BLaER1 treated with 17β-estradiol and CSF1 and Interleukin-3, amounts not matched to agents 10 nM and 100 nM (cell line): ENCODE data around the gene TEK.
A peak's percentile ranks its signal among the peaks of the same experiment; 100 is the strongest.

Experiments
- H3K27ac ChIP-seq, 11 experiments: shearing (Covaris generic); formaldehyde crosslinking; 2 replicates each; pipeline ENCODE4 v1.8.1; 2022
- H3K27me3 ChIP-seq, 11 experiments: shearing (Covaris generic); formaldehyde crosslinking; 2 replicates each; pipeline ENCODE4 v1.8.1; 2022
- H3K36me3 ChIP-seq, 11 experiments: shearing (Covaris generic); formaldehyde crosslinking; 2 replicates each; pipeline ENCODE4 v1.8.1; 2022
- H3K4me1 ChIP-seq, 10 experiments: shearing (Covaris generic); formaldehyde crosslinking; 2 replicates each; pipeline ENCODE4 v1.8.1; 2022
- H3K4me2 ChIP-seq, 11 experiments: shearing (Covaris generic); formaldehyde crosslinking; 2 replicates each; pipeline ENCODE4 v1.8.1; 2022
- H3K4me3 ChIP-seq, 10 experiments: shearing (Covaris generic); formaldehyde crosslinking; 2 replicates each; pipeline ENCODE4 v1.8.1; 2022
- H3K9ac ChIP-seq, 11 experiments: shearing (Covaris generic); formaldehyde crosslinking; 2 replicates each; pipeline ENCODE4 v1.8.1; 2022
- H3K9me3 ChIP-seq, 11 experiments: shearing (Covaris generic); formaldehyde crosslinking; replicated peaks in 1 of 11; 2 replicates each; pipeline ENCODE4 v1.8.1; 2022
- H4K20me1 ChIP-seq, 11 experiments: shearing (Covaris generic); formaldehyde crosslinking; 2 replicates each; pipeline ENCODE4 v1.8.1; 2022
- Cebpa-rat ChIP-seq, 11 experiments: shearing (Covaris generic); IDR thresholded peaks; 2 replicates each; pipeline ENCODE4 v1.8.1; 2022

Gene TEK

DNA sequence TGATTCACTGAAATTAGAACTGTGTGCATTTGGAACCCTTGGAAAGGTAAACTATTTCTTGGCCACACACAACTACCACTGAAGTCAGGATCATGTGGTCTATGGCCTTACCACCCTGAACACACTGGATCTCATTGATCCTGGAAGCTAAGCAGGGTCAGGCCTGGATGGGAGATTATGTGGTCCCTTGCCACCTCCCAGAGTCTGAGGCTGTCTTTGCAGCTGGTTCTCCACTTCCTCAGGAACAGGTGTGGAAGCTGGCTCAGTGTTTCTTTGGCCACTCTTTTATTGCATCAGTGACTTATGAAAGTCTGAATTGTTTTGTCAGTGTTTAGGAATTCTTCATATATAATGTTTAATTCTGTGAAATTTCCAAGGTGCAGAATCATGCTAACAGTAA lies 89.2 kb downstream of the TEK start:
- H4K20me1 ChIP-seq, result no peaks in the 10 kb centered on the region
- no peak overlapping the region for H3K4me3 ChIP-seq
- no peaks in the 10 kb centered on the region for H3K27me3 ChIP-seq
- TF ChIP-seq Cebpa-rat (IDR thresholded peaks at IDR 0.05), result no peak
- no peaks in the 10 kb centered on the region for H3K9me3 ChIP-seq
- no peak overlapping the region for H3K27ac ChIP-seq
- H3K4me2 ChIP-seq, result no peak overlapping the region
- H3K36me3 ChIP-seq, result no peaks in the 10 kb centered on the region
- H3K9ac ChIP-seq, result no peak overlapping the region
- H3K4me1 ChIP-seq, result peaks cover 0 to 28% (median 3%) of the 10 kb centered on the region in 10 experiments; a peak in 10 of 20 replicates

- Histone ChIP-seq H4K20me1 (no peaks in the 10 kb centered on the region), H3K36me3 (no peaks in the 10 kb centered on the region), H3K27ac (no peak overlapping the region), H3K27me3 (no peaks in the 10 kb centered on the region), H3K9ac (no peak overlapping the region), H3K4me1 (no peaks in the 10 kb centered on the region), H3K4me2 (no peak overlapping the region), H3K9me3 (no peaks in the 10 kb centered on the region), H3K4me3 (no peak overlapping the region)
- TF ChIP-seq Cebpa-rat (IDR thresholded peaks at IDR 0.05), result no peak
Observed at GRCh38 chr9:27202056-27202455, 93.0 kb downstream of the TEK start.

- Histone ChIP-seq H3K9ac (no peak overlapping the region), H4K20me1 (no peaks in the 10 kb centered on the region), H3K27me3 (no peaks in the 10 kb centered on the region), H3K4me2 (no peak overlapping the region), H3K9me3 (no peaks in the 10 kb centered on the region), H3K36me3 (no peaks in the 10 kb centered on the region), H3K27ac (no peak overlapping the region), H3K4me3 (no peak overlapping the region), H3K4me1 (no peaks in the 10 kb centered on the region)
- TF ChIP-seq Cebpa-rat (IDR thresholded peaks at IDR 0.05), result no peak
Observed at GRCh38 chr9:27203783-27204182, 94.8 kb downstream of the TEK start.

DNA sequence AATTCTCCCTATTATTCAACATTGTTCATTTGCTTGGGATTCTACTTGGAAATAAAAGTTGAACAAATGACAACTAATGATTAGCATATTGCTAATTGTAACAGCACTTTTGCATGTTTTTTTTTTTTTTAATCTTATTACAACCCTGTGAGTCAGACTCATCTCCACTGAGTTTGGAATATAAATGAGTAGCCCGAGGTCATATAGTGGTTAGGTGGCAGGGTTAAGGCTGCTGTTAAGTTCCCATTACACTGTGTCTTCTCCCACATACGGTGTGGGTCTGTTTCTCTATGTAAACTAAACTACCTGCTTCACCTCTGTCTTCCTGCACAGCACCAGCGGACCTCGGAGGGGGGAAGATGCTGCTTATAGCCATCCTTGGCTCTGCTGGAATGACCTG lies 95.6 kb downstream of the TEK start:
- Histone ChIP-seq H3K4me2 (no peak overlapping the region), H3K4me3 (no peak overlapping the region), H3K4me1 (no peaks in the 10 kb centered on the region), H4K20me1 (no peaks in the 10 kb centered on the region), H3K27me3 (no peaks in the 10 kb centered on the region), H3K9ac (no peak overlapping the region), H3K36me3 (no peaks in the 10 kb centered on the region), H3K9me3 (no peaks in the 10 kb centered on the region), H3K27ac (no peak overlapping the region)
- no peak for TF ChIP-seq Cebpa-rat (IDR thresholded peaks at IDR 0.05)

- Histone ChIP-seq H4K20me1 (no peaks in the 10 kb centered on the region), H3K36me3 (no peaks in the 10 kb centered on the region), H3K27me3 (no peaks in the 10 kb centered on the region), H3K4me1 (peaks cover 0 to 3% (median 0%) of the 10 kb centered on the region in 10 experiments; a peak in 2 of 20 replicates), H3K4me3 (no peak overlapping the region), H3K9ac (no peak overlapping the region), H3K4me2 (no peak overlapping the region), H3K27ac (no peak overlapping the region), H3K9me3 (no peaks in the 10 kb centered on the region)
- TF ChIP-seq Cebpa-rat (IDR thresholded peaks at IDR 0.05), result no peak
Observed at GRCh38 chr9:27205198-27205597, 96.2 kb downstream of the TEK start.

DNA sequence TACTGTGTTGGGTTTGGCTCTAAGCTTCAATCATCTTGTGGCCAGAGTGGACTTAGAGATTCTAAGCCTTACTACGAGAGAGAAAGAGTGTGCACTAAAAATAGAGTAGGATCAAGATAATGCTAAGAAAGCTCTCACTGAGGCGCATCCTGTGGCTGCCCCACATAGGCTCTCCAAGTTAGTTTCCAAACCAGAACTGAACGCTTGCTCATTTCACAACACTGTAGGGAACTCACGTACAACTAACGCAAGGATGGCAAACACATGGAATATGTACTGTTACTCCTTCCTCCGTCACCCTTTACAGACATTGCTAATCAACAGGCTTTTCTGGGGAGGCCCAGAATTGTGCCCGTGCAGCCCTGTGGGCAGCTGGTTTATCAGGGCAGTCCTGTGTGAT lies 97.0 kb downstream of the TEK start:
- H3K9me3 ChIP-seq, result no peaks in the 10 kb centered on the region
- H4K20me1 ChIP-seq, result no peaks in the 10 kb centered on the region
- no peaks in the 10 kb centered on the region for H3K27me3 ChIP-seq
- H3K9ac ChIP-seq, result no peak overlapping the region
- TF ChIP-seq Cebpa-rat (IDR thresholded peaks at IDR 0.05), result no peak
- H3K4me2 ChIP-seq, result no peak overlapping the region
- no peaks in the 10 kb centered on the region for H3K36me3 ChIP-seq
- peaks cover 0 to 8% (median 0%) of the 10 kb centered on the region in 10 experiments; a peak in 2 of 20 replicates for H3K4me1 ChIP-seq
- H3K4me3 ChIP-seq, result no peak overlapping the region
- no peak overlapping the region for H3K27ac ChIP-seq

DNA sequence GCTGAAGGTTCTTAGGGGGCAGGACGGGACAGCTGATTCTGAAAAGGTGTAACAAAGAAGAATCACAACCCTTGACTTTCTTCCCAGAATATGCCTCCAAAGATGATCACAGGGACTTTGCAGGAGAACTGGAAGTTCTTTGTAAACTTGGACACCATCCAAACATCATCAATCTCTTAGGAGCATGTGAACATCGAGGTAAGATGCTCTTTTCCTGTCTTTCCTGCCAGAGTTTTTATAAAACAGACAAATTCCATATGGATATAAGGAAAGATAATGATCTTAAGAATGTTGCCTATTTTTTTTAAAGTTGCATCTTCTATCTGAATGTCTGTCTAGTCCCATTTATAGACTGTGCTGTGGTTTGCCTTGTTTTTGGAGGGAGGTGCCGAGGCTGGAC lies 100.0 kb downstream of the TEK start:
- Histone ChIP-seq H3K4me1 (peaks cover 0 to 8% (median 0%) of the 10 kb centered on the region in 10 experiments; a peak in 2 of 20 replicates), H3K36me3 (no peaks in the 10 kb centered on the region)

GRCh38 chr9:27210588-27210987 lies 101.6 kb downstream of the TEK start:
- TF ChIP-seq Cebpa-rat (IDR thresholded peaks at IDR 0.05), result no peak
- peak overlapping the region in 1 of 11 experiments; percentile 33; a peak in 2 of 22 replicates for H3K4me2 ChIP-seq
- no peaks in the 10 kb centered on the region for H3K27me3 ChIP-seq
- no peak overlapping the region for H3K27ac ChIP-seq
- no peaks in the 10 kb centered on the region for H3K36me3 ChIP-seq
- no peaks in the 10 kb centered on the region for H4K20me1 ChIP-seq
- H3K4me3 ChIP-seq, result no peak overlapping the region
- no peak overlapping the region for H3K9ac ChIP-seq
- no peaks in the 10 kb centered on the region for H3K9me3 ChIP-seq
- peaks cover 0 to 8% (median 0%) of the 10 kb centered on the region in 10 experiments; a peak in 2 of 20 replicates for H3K4me1 ChIP-seq

More for the DNA sequence above, 100.0 kb downstream of the TEK start:
- Histone ChIP-seq H4K20me1 (no peaks in the 10 kb centered on the region), H3K27ac (no peak overlapping the region), H3K9me3 (no peaks in the 10 kb centered on the region), H3K9ac (no peak overlapping the region), H3K27me3 (no peaks in the 10 kb centered on the region), H3K4me2 (no peak overlapping the region), H3K4me3 (no peak overlapping the region)
- no peak for TF ChIP-seq Cebpa-rat (IDR thresholded peaks at IDR 0.05)

- no peak for TF ChIP-seq Cebpa-rat (IDR thresholded peaks at IDR 0.05)
- H3K9ac ChIP-seq, result no peak overlapping the region
- H3K4me2 ChIP-seq, result no peak overlapping the region
- H3K9me3 ChIP-seq, result no peaks in the 10 kb centered on the region
- peaks cover 0 to 8% (median 0%) of the 10 kb centered on the region in 10 experiments; a peak in 2 of 20 replicates for H3K4me1 ChIP-seq
- H3K27ac ChIP-seq, result no peak overlapping the region
- H3K4me3 ChIP-seq, result no peak overlapping the region
- no peaks in the 10 kb centered on the region for H3K36me3 ChIP-seq
- H3K27me3 ChIP-seq, result no peaks in the 10 kb centered on the region
- no peaks in the 10 kb centered on the region for H4K20me1 ChIP-seq
Observed at GRCh38 chr9:27212191-27212590, 103.2 kb downstream of the TEK start.

- no peak for TF ChIP-seq Cebpa-rat (IDR thresholded peaks at IDR 0.05)
- Histone ChIP-seq H3K27me3 (no peaks in the 10 kb centered on the region), H4K20me1 (no peaks in the 10 kb centered on the region), H3K4me3 (no peak overlapping the region), H3K27ac (no peak overlapping the region), H3K9me3 (no peaks in the 10 kb centered on the region), H3K4me1 (peaks cover 0 to 8% (median 0%) of the 10 kb centered on the region in 10 experiments; a peak in 2 of 20 replicates), H3K36me3 (no peaks in the 10 kb centered on the region), H3K9ac (no peak overlapping the region), H3K4me2 (no peak overlapping the region)
Observed at GRCh38 chr9:27212621-27213020, 103.6 kb downstream of the TEK start.
